Omental fat pad (tissue), 4 donors: ENCODE measurements around the gene ADGRG4. TPM values are rescaled to one million over a fixed set of nuclear protein-coding genes. Genes with fewer than 3 reads are reported as not detected.

Experiments
- ATAC-seq: fragments of 150-250 bp; one replicate; pipeline ENCODE4 v1.9.1; 2016; ENCODE audit warnings: mild to moderate bottlenecking, moderate library complexity; ENCODE audit not compliant: low FRiP score
- DNase-seq: peaks from one replicate; pipeline ENCODE4 v3.0.0-alpha.2; 2019; ENCODE audit warnings: low spot score
- total RNA-seq, 4 donors: library from RNA; depleted of rRNA; stranded (reverse); fragments of >200 nt; gene quantifications; one replicate each; pipeline ENCODE4 v1.1.0, GENCODE V29; 2016
- TF ChIP-seq, protein P1 (sequence below), 3 donors: fragments of 450-650 bp; IDR thresholded peaks; one replicate each; pipeline ENCODE4 v1.5.1; 2016 to 2017; ENCODE audit warnings: antibody characterized with exemption in 3 of 3, mild to moderate bottlenecking in 3 of 3, moderate library complexity in 2 of 3

Gene ADGRG4
- total RNA-seq, 4 donors from 2014 or later, result under 0.01 to 0.38 (median 0.13) TPM

GRCh38 chrX:136344320-136344719 is 43.6 kb downstream of the ADGRG4 start:
- no peak for DNase-seq
- TF ChIP-seq, protein P1, sequence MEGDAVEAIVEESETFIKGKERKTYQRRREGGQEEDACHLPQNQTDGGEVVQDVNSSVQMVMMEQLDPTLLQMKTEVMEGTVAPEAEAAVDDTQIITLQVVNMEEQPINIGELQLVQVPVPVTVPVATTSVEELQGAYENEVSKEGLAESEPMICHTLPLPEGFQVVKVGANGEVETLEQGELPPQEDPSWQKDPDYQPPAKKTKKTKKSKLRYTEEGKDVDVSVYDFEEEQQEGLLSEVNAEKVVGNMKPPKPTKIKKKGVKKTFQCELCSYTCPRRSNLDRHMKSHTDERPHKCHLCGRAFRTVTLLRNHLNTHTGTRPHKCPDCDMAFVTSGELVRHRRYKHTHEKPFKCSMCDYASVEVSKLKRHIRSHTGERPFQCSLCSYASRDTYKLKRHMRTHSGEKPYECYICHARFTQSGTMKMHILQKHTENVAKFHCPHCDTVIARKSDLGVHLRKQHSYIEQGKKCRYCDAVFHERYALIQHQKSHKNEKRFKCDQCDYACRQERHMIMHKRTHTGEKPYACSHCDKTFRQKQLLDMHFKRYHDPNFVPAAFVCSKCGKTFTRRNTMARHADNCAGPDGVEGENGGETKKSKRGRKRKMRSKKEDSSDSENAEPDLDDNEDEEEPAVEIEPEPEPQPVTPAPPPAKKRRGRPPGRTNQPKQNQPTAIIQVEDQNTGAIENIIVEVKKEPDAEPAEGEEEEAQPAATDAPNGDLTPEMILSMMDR (IDR thresholded peaks at IDR 0.05), result no peak
- ATAC-seq, result no peak

DNA sequence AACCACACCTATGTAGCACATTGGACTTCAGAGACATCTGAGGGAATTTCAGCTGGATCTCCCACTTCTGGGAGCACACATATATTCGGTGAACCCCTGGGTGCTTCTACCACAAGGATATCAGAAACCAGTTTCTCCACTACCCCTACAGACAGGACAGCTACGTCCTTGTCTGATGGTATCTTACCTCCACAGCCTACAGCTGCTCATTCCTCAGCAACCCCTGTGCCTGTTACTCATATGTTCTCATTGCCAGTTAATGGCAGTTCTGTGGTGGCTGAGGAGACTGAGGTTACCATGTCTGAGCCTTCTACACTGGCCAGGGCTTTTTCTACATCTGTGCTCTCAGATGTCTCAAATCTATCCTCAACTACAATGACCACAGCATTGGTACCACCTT is 45.7 kb downstream of the ADGRG4 start:
- TF ChIP-seq, protein P1 (IDR thresholded peaks at IDR 0.05), result no peak
- no peak for DNase-seq
- no peak for ATAC-seq

- TF ChIP-seq, protein P1 (IDR thresholded peaks at IDR 0.05), result no peak
- ATAC-seq, result no peak
- DNase-seq, result no peak
These were observed 46.9 kb downstream of the ADGRG4 start for GRCh38 chrX:136347706-136348105.

GRCh38 chrX:136353526-136354093 is 52.8 kb downstream of the ADGRG4 start:
- ATAC-seq, result no peak
- TF ChIP-seq, protein P1 (IDR thresholded peaks at IDR 0.05), result no peak

GRCh38 chrX:136354201-136354600 is 53.4 kb downstream of the ADGRG4 start:
- ATAC-seq (no peak), DNase-seq (no peak)
- TF ChIP-seq, protein P1 (IDR thresholded peaks at IDR 0.05), result no peak

More at GRCh38 chrX:136353526-136354093, 52.8 kb downstream of the ADGRG4 start:
- DNase-seq, result no peak

DNA sequence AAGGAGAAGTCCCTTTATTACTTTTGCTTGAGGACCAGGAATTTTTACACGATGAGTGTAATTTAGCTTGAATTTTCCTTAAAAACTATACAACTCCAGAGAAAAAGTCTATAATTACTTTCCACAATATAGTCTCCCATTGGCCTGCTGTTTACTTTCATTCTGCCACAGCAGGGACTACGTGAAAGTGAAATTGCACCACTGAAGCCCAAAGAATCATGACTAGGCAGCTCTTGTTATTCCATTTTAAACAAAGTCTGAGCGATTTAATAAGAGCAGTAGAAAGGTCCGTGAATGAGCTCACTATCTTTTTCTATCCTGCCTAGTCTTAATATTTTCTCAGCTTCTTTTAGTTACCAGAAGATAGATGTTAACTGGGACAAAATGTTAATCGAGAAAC is 68.6 kb downstream of the ADGRG4 start:
- TF ChIP-seq, protein P1 (IDR thresholded peaks at IDR 0.05), result no peak
- no peak for DNase-seq
- ATAC-seq, result no peak

DNA sequence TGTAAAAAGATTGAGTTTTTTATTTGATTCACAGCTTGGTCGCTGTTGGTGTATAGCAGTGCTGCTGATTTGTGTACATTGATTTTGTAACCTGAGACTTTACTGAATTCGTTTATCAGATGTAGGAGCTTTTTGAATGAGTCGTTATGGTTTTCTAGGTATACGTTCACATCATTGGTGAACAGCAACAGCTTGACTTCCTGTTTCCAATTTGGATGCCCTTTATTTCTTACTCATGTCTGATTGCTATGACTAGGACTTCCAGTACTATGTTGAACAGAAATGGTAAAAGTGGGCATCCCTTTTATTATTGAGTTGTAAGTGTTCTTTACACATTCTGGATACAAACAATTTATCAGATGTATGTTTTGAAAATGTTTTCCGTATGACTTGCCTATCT is 76.0 kb downstream of the ADGRG4 start:
- DNase-seq, result no peak
- no peak for ATAC-seq
- TF ChIP-seq, protein P1 (IDR thresholded peaks at IDR 0.05), result no peak
